ENCODE data around the gene DCUN1D5.

GRCh38 chr11:103013421-103013820, 78.5 kb downstream of the DCUN1D5 start:
- no peak for TF ChIP-seq TAF1 (IDR thresholded peaks at IDR 0.05; ENCODE audit: borderline replicate concordance, insufficient read depth, low read length)
- TF ChIP-seq POLR2AphosphoS5 (IDR thresholded peaks at IDR 0.05; ENCODE audit: low read depth, low read length): no peak

All from PFSK-1 (cell line).